HepG2 (cell line): Measurements from ENCODE around the gene IBA57.

Source experiments
- BRCA1 ChIP-seq: sonication (generic); formaldehyde crosslinking; IDR thresholded peaks from 2 replicates; pipeline ENCODE4 v1.4.0; 2020; ENCODE audit warnings: missing genetic modification reagents
- CTCF ChIP-seq: sonication (generic); formaldehyde crosslinking; IDR thresholded peaks from 2 replicates; pipeline ENCODE4 v1.5.0; 2020; ENCODE audit warnings: mild to moderate bottlenecking, missing genetic modification reagents, moderate library complexity
- EP300 ChIP-seq, 3 experiments: sonication (generic) in 1 of 3; formaldehyde crosslinking in 1 of 3; IDR thresholded peaks; 2 replicates each; pipeline versions ENCODE4 v1.5.1 to v1.6.1; 2011 to 2020; ENCODE audit warnings: low read depth in 2 of 3, low read length in 2 of 3, borderline replicate concordance in 1 of 3, improper control_type of control experiment in 1 of 3, mild to moderate bottlenecking in 1 of 3, missing genetic modification reagents in 1 of 3, moderate library complexity in 1 of 3
- IRF9 ChIP-seq: sonication (generic); formaldehyde crosslinking; IDR thresholded peaks from 2 replicates; pipeline ENCODE4 v1.8.0; 2022; ENCODE audit warnings: missing genetic modification reagents, mild to moderate bottlenecking, borderline replicate concordance
- PATZ1 ChIP-seq: sonication (generic); formaldehyde crosslinking; IDR thresholded peaks from 2 replicates; pipeline ENCODE4 v1.4.0; 2020; ENCODE audit warnings: missing genetic modification reagents
- PREB ChIP-seq: sonication (generic); formaldehyde crosslinking; IDR thresholded peaks from 2 replicates; pipeline ENCODE4 v1.4.0; 2020; ENCODE audit warnings: missing genetic modification reagents
- TAF1 ChIP-seq: sonication (generic); formaldehyde crosslinking; IDR thresholded peaks from 2 replicates; pipeline ENCODE4 v1.4.0; 2020; ENCODE audit warnings: missing genetic modification reagents
- TBL1XR1 ChIP-seq: fragments of 150-350 bp; IDR thresholded peaks from 2 replicates; pipeline ENCODE4 v1.6.1; 2014; ENCODE audit warnings: borderline replicate concordance, low read length; ENCODE audit not compliant: partially characterized antibody
- ZNF3 ChIP-seq: IDR thresholded peaks from 2 replicates; pipeline ENCODE4 v1.7.0; 2017; ENCODE audit warnings: inconsistent platforms
- ZNF501 ChIP-seq: sonication (generic); formaldehyde crosslinking; IDR thresholded peaks from 2 replicates; pipeline ENCODE4 v1.5.1; 2020; ENCODE audit warnings: mild to moderate bottlenecking, moderate library complexity, missing genetic modification reagents
- ZNF883 ChIP-seq: sonication (generic); formaldehyde crosslinking; IDR thresholded peaks from 2 replicates; pipeline ENCODE4 v1.5.1; 2020; ENCODE audit warnings: mild to moderate bottlenecking, missing genetic modification reagents; ENCODE audit errors: not compliant biosample characterization

DNA sequence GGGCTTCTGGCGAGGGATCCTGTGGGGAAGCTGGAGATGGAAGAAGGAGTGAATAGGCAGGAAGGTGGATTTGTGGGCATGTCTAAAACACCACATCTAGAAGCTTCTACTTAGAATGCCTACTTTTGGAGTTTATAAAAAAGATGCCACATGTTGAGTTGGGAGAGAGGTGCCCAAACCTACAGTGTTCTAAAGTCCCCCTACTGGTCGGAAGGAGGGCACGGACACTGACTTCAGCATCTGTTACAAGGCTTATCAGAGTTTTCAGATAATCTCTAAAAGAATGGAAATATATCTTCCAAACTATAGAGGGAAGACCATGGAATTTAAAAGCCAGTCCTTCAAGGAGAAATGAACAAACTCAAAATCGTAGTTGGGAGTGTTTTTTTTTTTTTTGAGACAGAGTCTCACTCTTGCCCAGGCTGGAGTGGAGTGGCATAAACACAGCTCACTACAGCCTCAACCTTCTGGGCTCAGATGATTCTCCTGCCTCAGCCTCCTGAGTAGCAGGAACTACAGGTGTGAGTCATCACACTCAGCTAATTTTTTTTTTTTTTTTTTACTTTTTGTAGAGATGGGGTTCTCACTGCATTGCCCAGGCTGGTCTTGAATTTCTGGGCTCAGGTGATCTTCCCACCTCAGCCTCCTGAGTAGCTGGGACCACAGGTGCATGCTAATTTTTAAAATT is 14.8 kb downstream of the IBA57 start:
- TF ChIP-seq PATZ1 (CRISPR knock-in tag) = no peak
- TF ChIP-seq IRF9 (CRISPR knock-in tag) = no peak
- no peak for TF ChIP-seq TAF1 (CRISPR knock-in tag)
- no peak for TF ChIP-seq ZNF883 (CRISPR knock-in tag)
- TF ChIP-seq ZNF501 (CRISPR knock-in tag) = no peak
- no peak for TF ChIP-seq TBL1XR1
- TF ChIP-seq EP300 (IDR thresholded peaks at IDR 0.05; ENCODE audit: low read depth in 2 of 2, low read length in 2 of 2) = no peak
- TF ChIP-seq EP300 (CRISPR knock-in tag; IDR thresholded peaks at IDR 0.05; ENCODE audit: borderline replicate concordance) = no peak
- peak; percentile 36; the same call in 1 of the 2 replicates for TF ChIP-seq CTCF (CRISPR knock-in tag)
- TF ChIP-seq BRCA1 = no peak
- no peak for TF ChIP-seq ZNF3
- TF ChIP-seq PREB (CRISPR knock-in tag) = no peak
